ENCODE results near the gene C1orf94.

C1orf94 gene

GRCh38 chr1:34147301-34147700, 29.4 kb upstream of the C1orf94 start:
- no peak for DNase-seq (ENCODE audit: extremely low read depth, low read depth)
- TF ChIP-seq CTCF (IDR thresholded peaks at IDR 0.05; ENCODE audit: low read depth, low read length, missing control alignments): no peak
- no peak overlapping the region for H3K4me3 ChIP-seq (replicated peaks; ENCODE audit: low read depth, low read length)

- no peak for TF ChIP-seq CTCF (IDR thresholded peaks at IDR 0.05; ENCODE audit: low read depth, low read length, missing control alignments)
- DNase-seq (ENCODE audit: extremely low read depth, low read depth): no peak
- H3K4me3 ChIP-seq (replicated peaks; ENCODE audit: low read depth, low read length): no peak overlapping the region
These were observed 27.2 kb upstream of the C1orf94 start for GRCh38 chr1:34149501-34149900.

- no peak for DNase-seq (ENCODE audit: extremely low read depth, low read depth)
- TF ChIP-seq CTCF (IDR thresholded peaks at IDR 0.05; ENCODE audit: low read depth, low read length, missing control alignments): no peak
- H3K4me3 ChIP-seq (replicated peaks; ENCODE audit: low read depth, low read length): no peak overlapping the region
These were observed 23.5 kb upstream of the C1orf94 start for GRCh38 chr1:34153246-34153645.

GRCh38 chr1:34155860-34156259, 20.8 kb upstream of the C1orf94 start:
- DNase-seq (ENCODE audit: extremely low read depth, low read depth): no peak
- no peak overlapping the region for H3K4me3 ChIP-seq (replicated peaks; ENCODE audit: low read depth, low read length)
- TF ChIP-seq CTCF (IDR thresholded peaks at IDR 0.05; ENCODE audit: low read depth, low read length, missing control alignments): no peak

- H3K4me3 ChIP-seq (replicated peaks; ENCODE audit: low read depth, low read length): no peak overlapping the region
- TF ChIP-seq CTCF (IDR thresholded peaks at IDR 0.05; ENCODE audit: low read depth, low read length, missing control alignments): no peak
- DNase-seq (ENCODE audit: extremely low read depth, low read depth): no peak
These were observed 20.0 kb upstream of the C1orf94 start for GRCh38 chr1:34156739-34157138.

GRCh38 chr1:34162852-34163766, 13.6 kb upstream of the C1orf94 start:
- peak overlapping the region; percentile 53 for H3K4me3 ChIP-seq (replicated peaks; ENCODE audit: low read depth, low read length)
- TF ChIP-seq CTCF (IDR thresholded peaks at IDR 0.05; ENCODE audit: low read depth, low read length, missing control alignments): peak; percentile 78
- peak; percentile 47 for DNase-seq (ENCODE audit: extremely low read depth, low read depth)

Measured in HFF-Myc (cell line).